HG03520 (cell line): ENCODE data around the gene CACNB1.

Experiments
- ATAC-seq: cut with Tn5 transposase; IDR thresholded peaks from one replicate; pipeline ENCODE4 v1.9.1; 2021; ENCODE audit warnings: mild to moderate bottlenecking, moderate library complexity; ENCODE audit not compliant: unreplicated experiment

The CACNB1 gene

DNA sequence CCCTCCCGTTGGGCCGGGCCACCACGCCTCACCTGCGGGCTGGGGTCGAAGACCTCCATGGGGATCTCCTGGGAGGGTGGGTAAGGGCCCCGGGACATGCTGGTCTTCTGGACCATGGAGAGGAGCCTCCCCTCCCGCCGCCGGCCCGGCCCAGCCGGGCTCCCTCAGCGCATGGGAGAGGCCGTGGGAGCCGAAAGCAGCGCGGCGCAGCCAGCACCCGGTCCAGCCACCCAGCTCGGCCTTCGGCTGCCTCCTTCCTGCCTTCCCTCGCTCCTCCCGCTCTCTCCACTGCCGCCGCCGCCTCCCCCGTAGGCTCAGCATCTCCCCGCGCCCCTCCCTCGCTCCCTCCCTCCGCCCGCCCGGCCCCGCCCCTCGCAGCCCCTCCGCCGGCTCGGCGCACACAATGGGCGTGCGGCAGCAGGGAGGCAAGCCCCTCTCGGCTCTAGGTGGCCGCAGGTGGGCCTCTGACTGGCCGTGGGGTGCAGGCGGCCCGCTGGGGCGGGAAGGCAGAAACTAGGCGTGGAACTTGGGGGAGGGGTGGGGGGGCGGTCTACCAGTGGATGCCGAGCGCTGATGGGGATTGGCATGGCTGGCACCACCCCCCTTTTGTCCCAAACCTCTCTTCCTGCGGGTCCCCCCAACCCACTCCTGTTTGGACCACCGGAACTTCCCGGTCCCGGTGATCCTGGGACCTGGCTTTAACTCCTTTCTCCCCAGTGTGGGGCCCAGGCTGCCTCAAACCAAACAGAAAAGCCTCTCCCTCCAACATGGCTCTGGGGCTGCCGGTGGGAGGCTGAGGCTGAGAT lies at the start of gene CACNB1:
Gene CACNB1 (minus strand): TSS at position 290 of the 806 bp plus-strand sequence. CDS start 174 bp downstream, at position 116.
- no peak for ATAC-seq

DNA sequence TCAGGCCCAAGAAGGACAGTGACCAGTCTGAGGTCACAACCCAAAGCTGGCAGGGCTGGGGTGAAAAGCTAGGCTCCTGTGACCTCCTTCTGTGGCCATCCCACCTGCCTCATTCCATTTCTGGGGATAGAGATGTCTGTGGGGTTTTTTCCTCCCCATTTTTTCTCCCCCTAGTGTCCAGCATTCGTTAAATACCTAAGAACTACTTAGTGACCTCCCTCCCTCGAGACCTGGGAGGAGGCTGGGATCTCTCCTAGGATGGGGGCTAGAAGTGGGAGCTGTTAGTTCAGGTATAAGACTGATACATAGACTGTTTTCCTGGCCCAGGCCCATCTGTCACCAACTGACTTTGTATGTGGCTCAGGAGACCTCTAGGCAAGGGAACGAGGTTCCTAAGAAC lies 48.8 kb upstream of the CACNB1 start:
- ATAC-seq: no peak

DNA sequence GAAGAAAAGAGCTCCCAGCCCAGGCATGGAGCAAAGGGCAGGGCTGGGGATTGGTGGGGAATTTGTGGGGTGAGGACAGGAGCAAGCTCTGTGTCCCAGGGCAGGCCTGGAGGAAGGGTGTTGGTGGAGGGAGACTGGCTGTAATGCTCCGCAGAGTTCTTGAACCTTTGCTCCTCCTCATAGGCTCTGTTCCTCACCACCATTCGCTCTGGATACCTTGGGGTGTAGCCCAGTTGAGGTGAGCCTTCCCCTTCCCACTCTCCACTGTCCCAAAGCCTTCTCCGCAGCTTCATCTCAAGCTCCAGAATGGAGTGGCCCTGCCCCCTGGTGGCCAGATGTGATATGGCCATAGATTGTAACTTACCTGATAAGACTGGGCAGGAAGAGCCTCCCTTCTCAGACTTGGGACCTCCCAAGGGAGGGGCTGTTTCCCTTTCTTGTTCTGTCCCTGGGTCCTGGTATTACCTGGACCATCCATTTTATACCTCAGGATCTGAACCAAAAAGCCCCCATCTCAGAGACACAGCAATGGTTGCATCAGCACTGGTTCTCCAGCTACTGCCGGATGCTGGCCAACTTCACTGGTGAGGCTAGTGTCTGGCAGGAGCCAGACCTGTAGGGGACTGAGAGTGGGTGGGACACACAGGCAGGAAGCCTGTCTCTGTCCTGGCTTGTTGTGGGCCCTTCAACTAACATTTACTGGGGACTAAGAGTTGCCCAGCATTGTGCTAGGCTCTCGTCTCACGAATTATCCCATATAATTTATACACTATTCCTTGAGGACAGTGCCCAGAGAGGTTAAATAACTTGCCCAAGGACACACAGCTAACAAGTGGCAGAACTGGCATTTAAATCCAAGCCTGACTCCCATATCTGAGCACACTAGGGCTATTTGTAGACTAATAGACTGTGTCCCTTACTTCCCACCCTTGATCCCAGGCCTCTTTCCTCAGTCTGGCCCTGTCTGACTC lies 47.4 kb upstream of the CACNB1 start:
- no peak for ATAC-seq

DNA sequence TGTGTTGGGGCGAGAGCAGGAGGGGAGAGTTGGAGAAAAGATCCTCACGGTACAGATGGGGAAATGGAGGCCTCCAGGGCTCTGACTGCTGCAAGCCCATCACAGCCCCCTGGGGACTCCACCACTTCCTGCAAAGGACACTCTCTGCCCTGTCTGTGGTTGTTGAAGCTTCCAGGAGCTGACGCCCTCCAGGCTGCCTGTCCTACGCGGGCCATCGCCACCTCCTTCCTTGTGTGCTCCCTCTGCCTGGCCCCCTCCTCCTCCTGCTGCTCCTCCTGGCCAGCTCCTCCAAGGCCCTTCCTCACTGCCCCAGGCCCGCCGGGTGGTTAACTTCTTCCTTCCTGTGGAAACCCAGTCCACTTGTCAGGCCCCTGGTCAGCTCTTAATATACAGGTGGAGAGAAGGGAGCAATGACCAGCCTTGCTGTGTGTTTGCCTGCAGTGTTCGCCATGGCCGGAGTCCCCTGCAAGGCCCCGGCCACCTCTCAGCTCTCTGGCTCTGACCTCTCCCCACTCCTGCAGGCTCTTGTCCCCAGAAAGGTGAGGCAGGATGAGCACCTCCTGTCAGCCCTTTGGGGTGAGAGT lies 46.6 kb upstream of the CACNB1 start:
- no peak for ATAC-seq

DNA sequence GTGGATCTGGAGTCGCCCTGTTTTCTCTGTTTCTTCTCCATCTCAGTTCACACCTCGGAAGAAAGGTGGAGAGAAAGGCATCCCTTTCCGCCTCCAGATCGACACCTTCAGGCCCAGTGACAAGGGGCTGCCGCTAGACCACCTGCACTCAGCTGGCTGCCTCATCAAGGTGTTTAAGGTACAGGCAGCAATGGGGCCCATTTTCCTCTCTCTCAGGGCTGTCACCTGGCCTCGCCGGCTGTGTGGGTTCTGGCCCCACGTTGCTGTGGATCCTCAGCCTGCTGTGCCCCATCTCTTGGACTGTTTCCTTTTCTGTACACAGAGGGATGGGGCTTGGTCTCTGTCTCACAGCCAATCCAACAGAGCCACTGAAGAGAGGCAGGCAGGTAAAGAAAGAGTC lies 45.7 kb upstream of the CACNB1 start:
- no peak for ATAC-seq

DNA sequence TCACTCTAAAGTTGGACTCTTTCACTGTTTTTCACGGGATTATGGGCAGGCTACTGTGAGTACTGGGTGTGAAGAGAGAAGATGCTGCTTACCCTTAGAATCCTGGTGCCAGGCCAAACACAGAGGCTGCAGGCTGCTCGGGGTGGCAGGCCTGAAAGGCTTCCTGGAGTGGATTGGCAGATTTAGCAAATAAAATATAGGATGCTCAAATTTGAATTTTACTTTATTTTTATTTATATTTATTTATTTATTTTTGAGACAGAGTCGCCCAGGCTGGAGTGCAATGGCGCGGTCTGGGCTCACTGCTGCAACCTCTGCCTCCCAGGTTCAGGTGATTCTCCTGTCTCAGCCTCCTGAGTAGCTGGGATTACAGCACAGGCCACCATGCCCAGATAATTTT lies 43.2 kb upstream of the CACNB1 start:
- ATAC-seq: no peak

DNA sequence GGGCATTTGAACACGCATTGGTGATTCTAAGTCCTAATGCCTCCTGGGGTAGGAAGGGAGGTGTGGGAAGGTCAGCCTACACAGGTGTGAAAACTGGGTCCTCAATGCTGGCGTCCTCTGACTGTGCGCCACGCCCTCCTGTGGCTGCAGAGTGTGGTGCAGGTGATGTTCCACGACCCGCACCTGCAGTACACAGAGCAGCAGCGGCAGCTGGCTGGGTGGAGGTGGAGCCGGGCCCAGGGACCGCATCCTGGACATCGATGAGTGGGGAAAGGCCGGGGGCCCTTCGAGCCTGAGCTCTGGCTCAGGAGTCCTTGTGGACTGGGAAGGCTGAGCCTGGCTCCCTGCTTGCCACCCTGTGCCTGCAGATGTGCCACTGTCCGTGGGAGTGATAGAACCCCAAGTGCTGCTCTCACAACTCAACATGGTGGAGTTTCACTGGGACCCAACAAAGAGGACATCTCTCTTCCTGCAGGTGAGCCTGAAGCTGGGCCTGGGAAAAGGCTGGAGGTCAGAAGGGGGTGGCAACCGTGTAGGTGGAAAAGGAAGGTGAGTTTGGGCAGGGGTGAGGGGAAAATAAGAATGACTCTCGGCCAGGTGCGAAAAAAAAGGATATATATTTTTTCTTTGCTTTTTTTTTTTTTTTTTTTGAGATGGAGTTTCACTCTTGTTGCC lies 42.3 kb upstream of the CACNB1 start:
- no peak for ATAC-seq

DNA sequence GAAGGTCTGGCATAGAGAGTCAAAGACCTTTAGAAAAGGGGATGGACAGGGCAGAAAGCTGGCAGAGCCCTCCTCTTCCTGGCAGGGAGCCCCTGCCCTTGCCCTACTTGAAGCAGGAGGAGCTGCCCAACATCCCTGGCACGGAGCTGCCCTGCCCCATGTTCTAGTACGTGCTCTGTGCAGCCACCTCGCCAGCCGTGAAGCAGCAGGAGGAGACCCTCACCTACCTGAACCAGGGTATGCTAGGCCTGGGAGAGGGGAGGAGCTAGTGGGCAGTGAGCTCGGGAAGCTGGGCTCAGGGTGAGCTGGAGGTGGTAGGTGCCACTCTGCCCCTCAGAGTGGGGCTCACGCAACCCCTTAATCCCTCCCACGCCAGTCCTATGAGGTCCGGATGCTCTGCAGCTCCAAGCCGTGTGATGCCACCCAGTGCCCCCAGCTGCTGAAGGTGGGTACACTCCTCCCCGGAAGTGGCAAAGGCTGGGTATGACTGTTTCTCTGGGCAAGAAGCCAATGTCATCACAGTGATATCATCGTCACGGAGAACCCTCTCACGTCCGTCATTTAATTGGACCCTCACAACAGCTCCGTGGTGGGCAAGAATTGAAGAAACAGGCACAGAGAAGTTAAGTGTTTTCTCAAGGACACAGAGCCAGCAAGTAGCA lies 41.0 kb upstream of the CACNB1 start:
- ATAC-seq: no peak

DNA sequence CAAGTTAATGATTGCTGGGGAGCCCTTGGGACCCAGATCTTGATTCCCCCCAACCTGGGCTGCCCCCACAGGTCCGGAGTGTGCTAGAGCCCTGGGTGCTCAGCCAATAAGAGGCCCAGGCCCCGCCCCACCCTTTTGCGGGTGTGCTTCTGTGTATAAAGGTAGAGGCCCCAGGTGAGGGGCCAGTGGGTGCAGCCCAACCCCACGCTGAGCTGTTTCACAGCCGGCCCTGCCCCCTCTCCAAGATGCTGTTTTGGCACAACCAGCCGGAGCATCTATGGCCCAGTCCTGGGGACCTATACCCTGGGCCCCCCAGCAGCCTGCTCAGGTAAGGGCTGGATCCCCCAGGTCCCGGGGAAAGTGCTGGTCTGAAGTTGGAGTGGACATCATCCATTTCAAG lies 40.1 kb upstream of the CACNB1 start:
- no peak for ATAC-seq

DNA sequence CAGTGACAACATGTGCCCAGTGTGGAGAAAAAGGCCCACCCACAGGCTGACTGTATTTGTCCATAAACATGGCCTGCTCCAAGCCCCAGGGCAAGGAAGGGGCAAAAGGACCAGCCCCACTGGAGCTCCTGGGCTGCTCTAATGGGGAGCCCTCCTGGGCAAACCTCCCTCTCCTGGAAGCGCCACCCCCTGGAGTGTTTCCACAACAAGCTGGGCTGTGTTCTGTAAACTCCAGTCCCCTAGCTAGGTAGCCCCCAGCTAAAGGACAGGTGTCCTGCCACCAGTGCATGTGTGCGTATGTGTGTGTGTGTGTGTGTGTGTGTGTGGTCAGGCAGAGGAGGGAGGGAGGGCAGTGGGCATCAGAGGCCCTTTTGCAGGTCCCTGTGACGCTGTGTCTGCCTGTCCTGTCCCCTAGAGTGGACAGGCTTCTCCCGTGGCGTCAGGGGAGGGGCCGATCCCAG lies 39.5 kb upstream of the CACNB1 start:
- ATAC-seq: no peak

DNA sequence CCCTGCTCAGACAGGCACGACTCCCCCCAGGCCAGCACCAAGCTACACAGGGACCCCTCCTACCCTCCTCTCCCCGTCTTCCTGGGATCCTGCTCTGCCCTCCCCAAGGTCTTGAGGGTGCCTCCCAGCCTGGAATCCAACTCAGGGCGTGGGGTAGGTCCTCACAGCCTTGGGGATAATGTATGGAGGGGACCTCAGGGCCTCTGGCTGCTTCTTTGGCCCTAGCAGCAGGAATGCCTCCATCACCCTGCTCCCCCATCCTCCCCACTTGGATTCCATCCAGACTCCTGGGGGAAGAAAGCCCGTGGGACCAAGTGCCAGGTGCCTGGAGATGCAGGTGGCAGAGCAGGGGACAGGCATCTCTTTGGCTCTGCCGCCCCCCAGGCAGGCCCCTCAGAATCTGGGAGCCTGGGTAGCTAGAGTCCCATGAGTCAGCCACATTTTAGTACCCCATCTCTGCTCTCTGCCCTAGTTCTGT lies 39.0 kb upstream of the CACNB1 start:
- ATAC-seq: no peak

DNA sequence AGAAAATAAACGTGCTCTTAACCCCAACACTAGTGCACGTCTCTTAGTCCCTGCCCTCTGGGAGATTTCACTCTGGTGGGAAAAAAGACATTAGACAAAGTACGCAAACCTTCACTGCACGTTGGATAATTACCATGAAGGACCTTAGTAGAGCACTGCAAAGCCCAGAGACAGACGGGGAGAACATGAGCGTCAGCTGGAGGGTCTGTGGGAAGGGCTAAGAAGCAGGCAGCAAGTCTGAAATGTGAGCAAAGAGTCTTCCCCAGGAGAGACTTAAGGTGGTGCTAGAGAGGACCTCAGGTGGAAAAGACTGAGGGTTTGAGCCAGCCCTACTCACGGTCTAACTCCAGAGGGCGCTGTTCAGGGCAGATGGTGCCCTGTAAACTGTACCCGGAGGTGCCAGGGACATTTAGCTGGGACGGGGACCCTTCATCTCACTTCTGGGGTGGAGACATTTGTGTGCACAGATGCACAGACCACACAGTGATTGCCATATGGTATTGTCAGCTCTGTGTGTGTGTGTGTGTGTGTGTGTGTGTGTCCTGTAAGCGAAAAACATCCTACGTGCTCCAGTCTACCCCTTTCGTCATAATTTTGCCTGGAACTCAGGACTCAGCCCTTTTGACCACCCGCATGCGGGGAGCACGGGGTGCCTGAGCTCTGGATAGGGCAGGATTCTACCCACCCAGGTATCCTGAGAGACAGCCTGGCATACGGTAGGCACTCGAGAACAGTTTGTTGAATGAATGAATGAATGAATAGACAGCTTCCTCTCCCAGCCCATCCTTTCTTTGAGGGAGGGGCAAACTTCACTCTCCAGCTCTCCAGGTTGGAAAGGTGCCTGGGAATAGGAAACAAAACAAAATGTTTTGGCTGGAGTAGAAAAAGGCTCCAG lies 38.3 kb upstream of the CACNB1 start:
- no peak for ATAC-seq

DNA sequence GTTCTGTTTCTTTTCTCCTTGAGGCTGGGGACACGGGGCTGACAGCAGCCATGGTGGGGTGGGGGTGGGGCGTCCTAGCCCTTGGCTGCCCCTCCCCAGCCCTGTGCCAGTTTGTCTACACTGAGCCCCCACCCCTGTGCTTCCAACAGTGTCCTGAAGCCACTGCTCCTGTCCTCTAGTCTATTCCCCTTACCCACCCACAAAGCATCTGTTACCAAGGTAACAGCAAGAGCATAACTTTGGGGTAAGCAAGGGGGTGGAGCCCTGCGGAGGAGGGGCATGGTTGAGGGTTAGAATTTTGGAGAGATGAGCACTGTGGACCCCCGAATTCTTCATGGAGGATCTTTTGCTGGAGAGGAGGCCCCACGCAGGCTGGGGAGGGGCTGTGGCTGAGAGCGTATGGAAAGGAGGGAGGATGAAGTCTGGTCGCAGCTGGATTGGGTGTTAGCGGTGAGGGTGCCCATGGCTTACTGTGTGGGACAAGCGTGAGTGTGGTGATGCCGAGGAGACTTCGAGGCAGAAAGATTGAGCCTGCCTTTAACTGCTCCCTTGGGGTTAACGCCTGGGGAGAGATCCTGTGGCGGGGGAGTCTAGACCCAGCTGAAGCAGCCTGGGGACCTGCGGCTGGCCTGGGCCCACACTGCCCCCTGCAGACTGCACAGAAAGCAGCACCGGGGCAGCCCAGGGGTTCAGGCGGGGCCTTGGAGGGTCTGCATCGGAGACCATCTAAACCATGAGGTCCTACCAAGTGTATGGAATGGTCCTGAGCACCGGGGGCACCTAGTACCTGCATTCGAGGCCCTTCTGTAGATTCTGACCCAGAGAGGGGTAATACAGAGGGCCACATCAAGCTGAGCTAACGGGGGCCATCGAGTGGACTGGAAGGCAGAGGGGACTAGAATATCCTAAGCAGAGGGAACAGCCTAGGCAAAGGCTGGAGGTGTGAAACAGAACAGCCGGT lies 34.4 kb upstream of the CACNB1 start:
- no peak for ATAC-seq

DNA sequence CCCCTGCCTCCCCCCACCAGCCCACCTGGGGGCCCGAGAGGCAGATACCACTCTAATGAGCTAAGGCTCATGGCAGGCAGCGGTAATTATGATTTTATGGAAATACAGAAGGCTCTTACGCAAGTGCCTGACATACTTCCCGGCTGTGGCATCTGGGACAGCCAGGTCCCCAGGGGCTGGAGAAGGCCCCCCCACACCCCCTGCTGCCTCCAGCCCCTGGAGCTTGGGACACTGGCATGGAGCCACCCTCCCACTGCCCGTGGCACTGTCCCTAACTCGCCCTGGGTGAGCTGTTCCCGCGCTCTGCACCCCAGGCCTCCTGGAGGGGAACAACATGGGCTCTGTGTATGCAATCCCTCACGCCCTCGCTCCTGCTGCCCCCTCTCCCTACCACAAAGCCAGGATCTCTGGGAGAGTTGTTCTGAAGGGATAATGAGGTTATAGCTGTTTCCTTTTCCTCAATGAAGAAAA lies 33.7 kb upstream of the CACNB1 start:
- ATAC-seq: no peak

DNA sequence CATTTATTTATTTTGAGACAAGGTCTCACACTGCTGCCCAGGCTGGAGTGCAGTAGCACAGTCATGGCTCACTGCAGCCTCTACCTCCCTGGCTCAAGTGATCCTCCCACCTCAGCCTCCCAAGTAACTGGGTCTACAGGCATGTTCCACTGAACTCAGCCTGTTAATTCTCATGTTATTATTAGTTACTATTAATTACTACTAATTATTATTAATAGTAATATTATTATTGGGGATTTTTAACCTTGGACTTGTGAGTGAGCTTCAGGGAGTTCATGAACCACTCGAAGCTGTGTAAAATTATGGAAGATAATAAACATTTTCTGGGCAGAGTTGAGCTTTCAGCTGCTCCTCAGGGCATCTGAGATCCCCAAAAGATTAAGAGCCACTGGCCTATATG lies 32.9 kb upstream of the CACNB1 start:
- no peak for ATAC-seq

DNA sequence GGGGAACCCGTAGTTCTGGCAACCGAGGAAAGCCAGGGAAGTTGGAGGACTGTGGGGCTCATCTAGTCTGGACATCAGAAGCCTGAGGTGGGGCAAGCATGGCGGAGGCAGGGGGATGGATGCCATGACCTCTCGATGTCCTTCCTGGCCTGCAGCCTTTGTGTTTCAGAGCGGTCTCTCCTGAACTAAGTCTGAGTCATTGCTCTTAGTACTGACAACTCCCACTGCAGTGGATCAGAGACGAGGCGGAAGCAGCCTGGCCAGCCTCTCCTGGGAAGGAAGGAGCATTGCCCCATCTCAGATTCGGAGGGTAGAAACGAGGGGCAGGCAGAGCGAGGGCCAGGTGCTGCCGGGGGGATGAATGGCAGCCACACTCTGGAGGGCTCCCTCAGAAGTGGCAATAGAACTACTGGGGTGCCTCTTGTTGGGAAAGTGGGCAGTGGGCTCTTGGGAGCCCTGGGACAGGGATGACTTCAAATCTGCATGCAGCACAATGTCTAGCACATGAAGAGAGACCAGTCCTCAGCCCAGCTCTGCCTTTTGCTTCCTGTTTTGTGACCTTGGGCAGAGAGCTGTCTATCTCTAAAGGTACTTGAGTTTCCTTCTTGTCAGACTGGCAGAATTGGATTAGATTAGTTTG lies 31.9 kb upstream of the CACNB1 start:
- no peak for ATAC-seq

DNA sequence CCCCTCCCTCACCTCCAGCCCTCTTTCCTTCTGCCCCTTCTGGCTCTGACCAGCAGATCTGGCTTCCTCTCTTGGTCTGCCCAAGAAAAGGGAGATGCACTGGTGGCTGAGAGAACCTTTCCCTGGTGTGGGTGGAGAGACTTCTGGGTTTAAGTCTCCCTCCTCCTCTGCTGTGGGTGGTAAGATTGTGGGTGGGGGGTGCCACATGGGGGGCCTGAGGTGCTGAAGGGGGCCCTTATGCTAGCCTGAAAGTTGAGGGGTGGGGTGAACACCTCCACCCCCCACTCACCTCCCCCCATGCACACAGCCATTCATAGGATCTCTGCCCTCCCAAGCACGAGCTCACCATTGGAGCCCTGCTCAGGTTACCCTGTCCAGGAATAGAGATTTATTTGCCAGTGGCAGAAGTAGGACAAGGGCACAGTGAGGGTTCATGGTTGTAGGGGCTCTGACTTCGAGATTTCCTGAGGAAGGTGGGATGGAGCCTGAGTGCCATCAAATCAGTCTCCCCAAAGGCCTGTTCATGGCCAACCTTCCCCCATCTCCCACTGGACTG lies 30.0 kb upstream of the CACNB1 start:
- ATAC-seq: no peak
